HG03457 (cell line): ENCODE results near the gene COL16A1.

Experiments
- ATAC-seq: cut with Tn5 transposase; IDR thresholded peaks from one replicate; pipeline ENCODE4 v1.9.1; 2021; ENCODE audit warnings: moderate number of reproducible peaks; ENCODE audit not compliant: unreplicated experiment

Gene COL16A1

GRCh38 chr1:31733389-31734219, 29.8 kb upstream of the COL16A1 start:
- no peak for ATAC-seq

- ATAC-seq = no peak
These were observed 29.0 kb upstream of the COL16A1 start for GRCh38 chr1:31732751-31733289.

- ATAC-seq = no peak
These were observed 28.5 kb upstream of the COL16A1 start for GRCh38 chr1:31732343-31732742.

GRCh38 chr1:31731049-31731565, 27.3 kb upstream of the COL16A1 start:
- ATAC-seq = no peak

GRCh38 chr1:31730336-31731048, 26.7 kb upstream of the COL16A1 start:
- no peak for ATAC-seq

- ATAC-seq = no peak
These were observed 24.0 kb upstream of the COL16A1 start for GRCh38 chr1:31727849-31728248.

GRCh38 chr1:31727195-31727594, 23.4 kb upstream of the COL16A1 start:
- no peak for ATAC-seq

- ATAC-seq = no peak
These were observed 22.9 kb upstream of the COL16A1 start for GRCh38 chr1:31726715-31727114.

GRCh38 chr1:31725777-31726535, 22.1 kb upstream of the COL16A1 start:
- ATAC-seq = no peak

GRCh38 chr1:31725134-31725533, 21.3 kb upstream of the COL16A1 start:
- ATAC-seq = no peak

- no peak for ATAC-seq
These were observed 20.1 kb upstream of the COL16A1 start for GRCh38 chr1:31723828-31724359.

- ATAC-seq = no peak
These were observed 14.6 kb upstream of the COL16A1 start for GRCh38 chr1:31718327-31718897.

- no peak for ATAC-seq
These were observed 13.5 kb upstream of the COL16A1 start for GRCh38 chr1:31717341-31717740.

- ATAC-seq = no peak
These were observed 12.0 kb upstream of the COL16A1 start for GRCh38 chr1:31715873-31716220.

GRCh38 chr1:31715087-31715872, 11.5 kb upstream of the COL16A1 start:
- ATAC-seq = no peak

GRCh38 chr1:31714442-31715086, 10.7 kb upstream of the COL16A1 start:
- no peak for ATAC-seq

GRCh38 chr1:31712630-31713029, 8.8 kb upstream of the COL16A1 start:
- no peak for ATAC-seq

GRCh38 chr1:31712068-31712467, 8.3 kb upstream of the COL16A1 start:
- no peak for ATAC-seq

- ATAC-seq = no peak
These were observed 4.5 kb upstream of the COL16A1 start for GRCh38 chr1:31708324-31708723.
